Sigmoid colon (tissue), 7 donors: ENCODE results near the gene CBLB. TPM values are rescaled to one million over a fixed set of nuclear protein-coding genes. Genes with fewer than 3 reads are reported as not detected.
A peak's percentile ranks its signal among the peaks of the same experiment; 100 is the strongest.

Experiments
- DNase-seq: peaks from one replicate; pipeline ENCODE4 v3.0.0-alpha.2; 2019
- H3K27ac ChIP-seq, 4 donors: fragments of 200-600 bp; sonication (generic); one replicate each; pipeline ENCODE4 v1.5.1; 2016 to 2019; ENCODE audit warnings: mild to moderate bottlenecking in 1 of 4
- H3K27me3 ChIP-seq, 3 donors: fragments of 200-600 bp; sonication (generic); one replicate each; pipeline ENCODE4 v1.5.1; 2019; ENCODE audit warnings: mild to moderate bottlenecking in 1 of 3
- H3K36me3 ChIP-seq, 4 donors: fragments of 200-600 bp; sonication (generic); one replicate each; pipeline ENCODE4 v1.5.1; 2016 to 2019
- H3K4me1 ChIP-seq, 4 donors: fragments of 200-600 bp; sonication (generic); one replicate each; pipeline ENCODE4 v1.5.1; 2017 to 2019
- H3K4me3 ChIP-seq, 4 donors: fragments of 200-600 bp; sonication (generic); one replicate each; pipeline ENCODE4 v1.5.1; 2017 to 2019; ENCODE audit warnings: mild to moderate bottlenecking in 2 of 4, moderate library complexity in 1 of 4
- H3K9me3 ChIP-seq, 4 donors: fragments of 200-600 bp in 3 of 4; sonication (generic) in 3 of 4; one replicate each; pipeline versions ENCODE4 v1.5.1 to v1.6.1; 2013 to 2019
- CTCF ChIP-seq, 4 experiments: fragments of 450-650 bp in 3 of 4; fragments of 200-600 bp in 1 of 4; IDR thresholded peaks; one replicate each; pipeline ENCODE4 v1.5.1; 2016 to 2019; ENCODE audit warnings: antibody characterized with exemption in 4 of 4, mild to moderate bottlenecking in 3 of 4, moderate library complexity in 2 of 4
- EP300 ChIP-seq, 4 donors: sonication (generic); formaldehyde crosslinking; IDR thresholded peaks; one replicate each; pipeline ENCODE4 v1.6.1; 2017; ENCODE audit warnings: antibody characterized with exemption in 4 of 4
- POLR2A ChIP-seq, 2 donors: fragments of 450-650 bp; IDR thresholded peaks; one replicate each; pipeline ENCODE4 v1.6.1; 2016; ENCODE audit warnings: antibody characterized with exemption in 2 of 2, mild to moderate bottlenecking in 2 of 2, moderate library complexity in 2 of 2
- POLR2AphosphoS5 ChIP-seq, 4 donors: sonication (generic); formaldehyde crosslinking; IDR thresholded peaks; one replicate each; pipeline ENCODE4 v1.6.1; 2017; ENCODE audit warnings: antibody characterized with exemption in 4 of 4
- WGBS, 2 donors: extraction: QIAGEN DNeasy Blood & Tissue Kit; methylation state at CpG; one replicate each; pipeline ENCODE4 v1.1.7; 2013; 5-methylcytosine and 5-hydroxymethylcytosine counted together
- intact Hi-C: fragments of 100-400 bp; cut with DNase I; formaldehyde crosslinking; loops from one replicate; pipeline ENCODE4 v1.15.1; 2023
- polyA plus RNA-seq, 3 donors: library from polyadenylated mRNA; stranded (reverse); fragments of 200-250 nt; gene quantifications; one replicate each; pipeline ENCODE4 v1.2.3, GENCODE V29; 2013
- total RNA-seq, 4 donors: library from RNA; depleted of rRNA; stranded (reverse); fragments of >200 nt; gene quantifications; one replicate each; pipeline ENCODE4 v1.1.0, GENCODE V29; 2016
- donor health status: healthy with polysubstance abuse.
- donor health status: Bipolar disorder and iron deficiency.
- donor health status: healthy.

Gene CBLB
- total and polyA plus RNA-seq, 7 donors, result 9.6 to 55.9 (median 27.4) TPM

- peak; percentile 93 for DNase-seq
- peaks cover 0 to 13% (median 5%) of the 10 kb centered on the region in 4 donors for H3K4me1 ChIP-seq
- TF ChIP-seq POLR2A (IDR thresholded peaks at IDR 0.05), result no peak
- TF ChIP-seq POLR2AphosphoS5 (IDR thresholded peaks at IDR 0.05), result peak; percentile 69 to 83 (median 76)
- peak; percentile 43 to 82 (median 74) for TF ChIP-seq EP300 (IDR thresholded peaks at IDR 0.05)
- H3K36me3 ChIP-seq, result no peaks in the 10 kb centered on the region
- intact Hi-C loops, result loop anchor here (5.0 kb wide), 1 partner anchor 35 kb away; no protein-coding TSS in a partner anchor
- H3K27ac ChIP-seq, result peak overlapping the region in 3 of 4 donors; percentile 21 to 71 (median 56)
- no peak overlapping the region for H3K4me3 ChIP-seq
- H3K9me3 ChIP-seq, result no peaks in the 10 kb centered on the region
- 74 to 81% methylated on average over 6 of the region's 6 CpGs for WGBS, 2 donors
- no peaks in the 10 kb centered on the region for H3K27me3 ChIP-seq
Measured at GRCh38 chr3:105791919-105792786, 76.7 kb downstream of the CBLB start.

GRCh38 chr3:105791131-105791530 lies 77.7 kb downstream of the CBLB start:
- peak overlapping the region; percentile 21 to 70 (median 41) for H3K27ac ChIP-seq
- H3K9me3 ChIP-seq, result no peaks in the 10 kb centered on the region
- DNase-seq, result peak; percentile 66
- intact Hi-C loops, result loop anchor here (5.0 kb wide), 1 partner anchor 36 kb away; no protein-coding TSS in a partner anchor
- H3K36me3 ChIP-seq, result no peaks in the 10 kb centered on the region
- 74 to 79% methylated on average over 4 of the region's 4 CpGs for WGBS, 2 donors
- TF ChIP-seq POLR2A (IDR thresholded peaks at IDR 0.05), result no peak
- TF ChIP-seq POLR2AphosphoS5 (IDR thresholded peaks at IDR 0.05), result no peak
- TF ChIP-seq EP300 (IDR thresholded peaks at IDR 0.05), result no peak
- TF ChIP-seq CTCF (IDR thresholded peaks at IDR 0.05), result no peak
- no peaks in the 10 kb centered on the region for H3K27me3 ChIP-seq
- no peak overlapping the region for H3K4me3 ChIP-seq
- peaks cover 0 to 13% (median 5%) of the 10 kb centered on the region in 4 donors for H3K4me1 ChIP-seq

- Histone ChIP-seq H3K36me3 (no peaks in the 10 kb centered on the region), H3K4me1 (peaks cover 0 to 13% (median 5%) of the 10 kb centered on the region in 4 donors), H3K27ac (peak overlapping the region in 3 of 4 donors; percentile 21 to 70 (median 51)), H3K4me3 (no peak overlapping the region), H3K9me3 (no peaks in the 10 kb centered on the region), H3K27me3 (no peaks in the 10 kb centered on the region)
- 72 to 84% methylated on average over 2 of the region's 2 CpGs for WGBS, 2 donors
- intact Hi-C loops, result loop anchor here (5.0 kb wide), 1 partner anchor 37 kb away; no protein-coding TSS in a partner anchor
- no peak for DNase-seq
- TF ChIP-seq EP300 (IDR thresholded peaks at IDR 0.05) (no peak), POLR2A (IDR thresholded peaks at IDR 0.05) (no peak), POLR2AphosphoS5 (IDR thresholded peaks at IDR 0.05) (no peak), CTCF (IDR thresholded peaks at IDR 0.05) (no peak)
Measured at GRCh38 chr3:105790534-105790933, 78.3 kb downstream of the CBLB start.

- H3K9me3 ChIP-seq, result no peaks in the 10 kb centered on the region
- intact Hi-C loops, result no loop called here
- H3K27me3 ChIP-seq, result no peaks in the 10 kb centered on the region
- no peak overlapping the region for H3K4me3 ChIP-seq
- 95 to 97% methylated on average over 3 of the region's 3 CpGs for WGBS, 2 donors
- no peak for TF ChIP-seq CTCF (IDR thresholded peaks at IDR 0.05)
- TF ChIP-seq EP300 (IDR thresholded peaks at IDR 0.05), result no peak
- DNase-seq, result no peak
- H3K4me1 ChIP-seq, result peaks cover 0 to 13% (median 5%) of the 10 kb centered on the region in 4 donors
- no peaks in the 10 kb centered on the region for H3K36me3 ChIP-seq
- no peak overlapping the region for H3K27ac ChIP-seq
Measured at GRCh38 chr3:105788593-105788992, 80.2 kb downstream of the CBLB start.

GRCh38 chr3:105787453-105787852 lies 81.4 kb downstream of the CBLB start:
- H3K36me3 ChIP-seq, result no peaks in the 10 kb centered on the region
- H3K27me3 ChIP-seq, result no peaks in the 10 kb centered on the region
- 94% methylated on average over 2 of the region's 2 CpGs for WGBS, 2 donors
- DNase-seq, result no peak
- no peaks in the 10 kb centered on the region for H3K9me3 ChIP-seq
- H3K4me1 ChIP-seq, result peaks cover 0 to 10% (median 4%) of the 10 kb centered on the region in 4 donors
- H3K27ac ChIP-seq, result no peak overlapping the region
- H3K4me3 ChIP-seq, result no peak overlapping the region
- no peak for TF ChIP-seq EP300 (IDR thresholded peaks at IDR 0.05)
- no peak for TF ChIP-seq POLR2AphosphoS5 (IDR thresholded peaks at IDR 0.05)
- TF ChIP-seq POLR2A (IDR thresholded peaks at IDR 0.05), result no peak
- intact Hi-C loops, result no loop called here
